ENCODE results near the gene TNFRSF19.

- TF ChIP-seq POLR2A (IDR thresholded peaks at IDR 0.05) (no peak), CTCF (IDR thresholded peaks at IDR 0.05) (no peak), EP300 (IDR thresholded peaks at IDR 0.05) (no peak)
These were observed 4.4 kb downstream of the TNFRSF19 start for GRCh38 chr13:23574421-23575145.
